Smooth muscle cell of the coronary artery (primary cell): ENCODE data around the gene WWTR1. TPM values are rescaled to one million over a fixed set of nuclear protein-coding genes. Genes with fewer than 3 reads are reported as not detected.

Experiments used
- total RNA-seq: library from RNA; depleted of rRNA; stranded (reverse); fragments of >200 nt; gene quantifications from 2 replicates; pipeline ENCODE4 v1.2.3, GENCODE V29; 2014; ENCODE audit warnings: low replicate concordance

The WWTR1 gene
- total RNA-seq, result 15.4 and 108 TPM in 2 replicates

GRCh38 chr3:149657926-149658743, at the start of gene WWTR1:
TSS of gene WWTR1 (minus strand) at chr3:149658025. CDS start at chr3:149657306, 719 bp downstream.

DNA sequence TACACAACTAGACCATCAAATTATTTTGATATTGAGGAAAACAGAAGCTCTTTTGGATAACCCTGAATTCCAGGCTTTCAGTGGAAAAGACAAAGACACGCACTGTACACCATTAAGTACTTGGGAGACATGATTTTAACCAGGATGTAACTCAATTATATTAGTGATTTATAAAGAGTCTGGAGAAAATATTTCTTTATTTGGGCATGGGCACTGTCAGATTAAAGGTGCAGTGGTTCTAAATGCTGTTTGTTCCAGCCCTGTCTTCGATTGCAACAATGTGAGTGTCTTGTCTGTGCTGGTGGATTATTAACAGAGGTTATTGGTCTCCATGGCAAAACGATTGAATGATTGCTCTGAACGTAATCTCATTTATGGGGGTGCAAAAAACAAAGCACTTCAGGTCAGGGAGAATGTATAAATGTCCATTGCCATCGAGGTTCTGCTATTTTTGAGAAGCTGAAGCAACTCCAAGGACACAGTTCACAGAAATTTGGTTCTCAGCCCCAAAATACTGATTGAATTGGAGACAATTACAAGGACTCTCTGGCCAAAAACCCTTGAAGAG, 183.5 kb downstream of the WWTR1 start, which contains the start of gene TM4SF4:
Gene TM4SF4 (plus strand): TSS at position 448 of the 568 bp plus-strand sequence. CDS start 181 bp downstream, outside the sequence.

Other genes with a start within 250 kb of the WWTR1 start
- gene TM4SF4, start 183.3 kb downstream of the WWTR1 start, total RNA-seq, result 1.2 TPM in 1 of 2 replicates, not detected in the other
- gene COMMD2, start 94.5 kb upstream of the WWTR1 start, total RNA-seq, result 8.8 and 27.3 TPM in 2 replicates
- gene ANKUB1, start 134.5 kb upstream of the WWTR1 start, total RNA-seq, result not detected in 2 replicates
- gene RNF13, start 155.2 kb upstream of the WWTR1 start, total RNA-seq, result 37.1 and 63.9 TPM in 2 replicates